ENCODE data around the gene PGS1. TPM values are rescaled to one million over a fixed set of nuclear protein-coding genes. Genes with fewer than 3 reads are reported as not detected.

Gene PGS1
- total and polyA plus RNA-seq, 2 of the 8 experiments (the other 6 are each of a cell fraction or from before 2014, with no cell fraction given) = 46.7 to 60.0 TPM

DNA sequence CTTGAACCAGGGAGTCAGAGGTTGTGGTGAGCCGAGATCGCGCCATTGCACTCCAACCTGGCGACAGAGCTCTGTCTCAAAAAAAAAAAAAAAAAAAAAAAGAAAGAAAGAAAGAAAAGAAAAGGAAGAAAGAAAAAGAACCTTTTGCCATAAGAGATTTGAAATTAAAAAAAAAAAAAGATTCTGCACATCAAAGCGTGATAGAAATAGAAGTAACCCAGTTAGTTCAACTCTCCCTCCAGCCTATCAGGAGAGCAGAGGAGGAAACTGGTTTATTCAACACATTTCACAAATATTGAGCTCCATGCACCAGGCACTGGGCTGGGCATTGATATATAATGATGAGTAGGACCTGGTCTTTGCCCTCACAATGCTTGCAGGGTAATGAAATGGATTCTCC lies 16.2 kb upstream of the PGS1 start:
- H3K9me3 ChIP-seq (ENCODE audit: insufficient read depth in 2 of 2, low read depth in 1 of 2, low read length in 1 of 2) = no peaks in the 10 kb centered on the region
- no peak overlapping the region for H3K14ac ChIP-seq (ENCODE audit: insufficient read length)
- FAIRE-seq (no peak), DNase-seq (ENCODE audit: low read depth in 1 of 2, low spot score in 2 of 2) (no peak)
- H3K79me1 ChIP-seq (ENCODE audit: low read depth, low read length) = no peaks in the 10 kb centered on the region
- H3K23ac ChIP-seq (ENCODE audit: insufficient read length) = no peak overlapping the region
- H2BK20ac ChIP-seq (ENCODE audit: low read length) = 0 out of 2 replicates have a peak overlapping the region, but pooled peaks have one; percentile 0
- peak overlapping the region; percentile 47; the same call in 1 of the 2 replicates for H2BK5ac ChIP-seq (ENCODE audit: low read depth, low read length)
- H3K23me2 ChIP-seq (ENCODE audit: low read depth, low read length) = peaks cover 14% of the 10 kb centered on the region
- no peak overlapping the region for H3K18ac ChIP-seq (ENCODE audit: extremely low read depth, low read length)
- no peak overlapping the region for H4K8ac ChIP-seq (ENCODE audit: extremely low read depth, insufficient read depth, low read length)
- no peak overlapping the region for H3K27ac ChIP-seq (ENCODE audit: low read depth, low read length)
- CTCF ChIA-PET (ENCODE audit: partially characterized antibody) = interaction anchor here (1.0 to 20.5 kb wide), 8 partner anchors 16 to 112 kb away, joined by 3 to 257 read pairs (median 6); no protein-coding TSS in a partner anchor
- H2AFZ ChIP-seq (ENCODE audit: low read length) = no peak overlapping the region
- H3K4me2 ChIP-seq (ENCODE audit: insufficient read depth in 1 of 2, low read depth in 2 of 2, low read length in 2 of 2) = no peak overlapping the region; a peak in 1 of 4 replicates
- 0 out of 2 replicates have a peak overlapping the region, but pooled peaks have one; percentile 18 for H2BK12ac ChIP-seq (ENCODE audit: low read depth, low read length)
- H3K36me3 ChIP-seq (ENCODE audit: control insufficient read depth in 2 of 4, insufficient read depth in 4 of 4, low read length in 3 of 4) = peaks cover 2 to 14% (median 7%) of the 10 kb centered on the region in 4 experiments; a peak in 5 of 8 replicates
- 0 out of 2 replicates have a peak overlapping the region, but pooled peaks have one; percentile 12 for H2BK15ac ChIP-seq (ENCODE audit: low read length)
- peaks cover 0 to 16% (median 5%) of the 10 kb centered on the region in 4 experiments; a peak in 4 of 7 replicates for H3K27me3 ChIP-seq (replicated peaks in 1 of 4; ENCODE audit: control insufficient read depth in 3 of 4, extremely low read depth in 1 of 4, insufficient read depth in 3 of 4, low read length in 3 of 4)
- POLR2A ChIA-PET (ENCODE audit: partially characterized antibody) = interaction anchor here (1.9 to 4.9 kb wide), 4 partner anchors 18 to 60 kb away, joined by 5 to 29 read pairs (median 19); no protein-coding TSS in a partner anchor
- H4K91ac ChIP-seq (replicated peaks; ENCODE audit: insufficient read length, low read length) = no peak overlapping the region
- peaks cover 13 to 17% of the 10 kb centered on the region in 2 experiments for H4K20me1 ChIP-seq (replicated peaks in 1 of 2; ENCODE audit: control insufficient read depth in 1 of 2, insufficient read depth in 2 of 2, low read length in 2 of 2)
- no peak overlapping the region for H2BK120ac ChIP-seq (replicated peaks; ENCODE audit: low read depth, low read length)
- peaks cover 7 to 24% of the 10 kb centered on the region in 2 experiments; a peak in 3 of 4 replicates for H3K79me2 ChIP-seq (ENCODE audit: control insufficient read depth in 1 of 2, insufficient read depth in 2 of 2, low read length in 2 of 2)
- H3K9ac ChIP-seq (replicated peaks in 1 of 4; ENCODE audit: extremely low read depth in 1 of 4, low read depth in 3 of 4, low read length in 3 of 4) = no peak overlapping the region
- H4K5ac ChIP-seq (ENCODE audit: insufficient read length, low read depth, low read length) = no peak overlapping the region
- no peak overlapping the region for H3K56ac ChIP-seq (replicated peaks; ENCODE audit: insufficient read length, low read depth, low read length)
- H2AK5ac ChIP-seq (ENCODE audit: low read depth, low read length) = no peak overlapping the region
- H3K4ac ChIP-seq (replicated peaks; ENCODE audit: insufficient read length, low read depth, low read length) = no peak overlapping the region
- TF ChIP-seq ZNF274 (IDR thresholded peaks at IDR 0.05; ENCODE audit: borderline replicate concordance, extremely low read depth, low read length) (no peak), TBP (IDR thresholded peaks at IDR 0.05; ENCODE audit: low read depth, low read length) (no peak), SP4 (IDR thresholded peaks at IDR 0.05; ENCODE audit: low read length) (no peak)
- WGBS, 2 experiments (ENCODE audit: extremely low coverage in 1 of 2, insufficient coverage in 1 of 2, insufficient read length in 1 of 2, insufficient replicate concordance in 2 of 2, low coverage in 1 of 2, low lambda C conversion rate in 2 of 2, missing lambda C conversion rate in 1 of 2) = 96% methylated on average over 4 of the region's 5 CpGs; no CpG with 5 or more reads in 1 of the 2 experiments
- no peak overlapping the region for H3K4me3 ChIP-seq (ENCODE audit: extremely low read depth in 1 of 4, insufficient read depth in 2 of 4, low read depth in 3 of 4, low read length in 4 of 4)
- peaks cover 13 to 53% (median 48%) of the 10 kb centered on the region in 4 experiments for H3K4me1 ChIP-seq (replicated peaks in 1 of 4; ENCODE audit: control insufficient read depth in 3 of 4, insufficient read depth in 4 of 4, low read length in 3 of 4)
